AG09319 (cell line): ENCODE results near the gene SKI.

Experiments
- DNase-seq: peaks from one replicate; pipeline ENCODE4 v3.0.0-alpha.2; 2010; ENCODE audit warnings: low read depth; ENCODE audit errors: extremely low read depth
- TF ChIP-seq, protein P1 (sequence below): IDR thresholded peaks from 2 replicates; pipeline ENCODE4 v1.5.1; 2011; ENCODE audit warnings: low read depth, mild to moderate bottlenecking, inconsistent platforms, low read length, moderate library complexity

SKI gene

DNA sequence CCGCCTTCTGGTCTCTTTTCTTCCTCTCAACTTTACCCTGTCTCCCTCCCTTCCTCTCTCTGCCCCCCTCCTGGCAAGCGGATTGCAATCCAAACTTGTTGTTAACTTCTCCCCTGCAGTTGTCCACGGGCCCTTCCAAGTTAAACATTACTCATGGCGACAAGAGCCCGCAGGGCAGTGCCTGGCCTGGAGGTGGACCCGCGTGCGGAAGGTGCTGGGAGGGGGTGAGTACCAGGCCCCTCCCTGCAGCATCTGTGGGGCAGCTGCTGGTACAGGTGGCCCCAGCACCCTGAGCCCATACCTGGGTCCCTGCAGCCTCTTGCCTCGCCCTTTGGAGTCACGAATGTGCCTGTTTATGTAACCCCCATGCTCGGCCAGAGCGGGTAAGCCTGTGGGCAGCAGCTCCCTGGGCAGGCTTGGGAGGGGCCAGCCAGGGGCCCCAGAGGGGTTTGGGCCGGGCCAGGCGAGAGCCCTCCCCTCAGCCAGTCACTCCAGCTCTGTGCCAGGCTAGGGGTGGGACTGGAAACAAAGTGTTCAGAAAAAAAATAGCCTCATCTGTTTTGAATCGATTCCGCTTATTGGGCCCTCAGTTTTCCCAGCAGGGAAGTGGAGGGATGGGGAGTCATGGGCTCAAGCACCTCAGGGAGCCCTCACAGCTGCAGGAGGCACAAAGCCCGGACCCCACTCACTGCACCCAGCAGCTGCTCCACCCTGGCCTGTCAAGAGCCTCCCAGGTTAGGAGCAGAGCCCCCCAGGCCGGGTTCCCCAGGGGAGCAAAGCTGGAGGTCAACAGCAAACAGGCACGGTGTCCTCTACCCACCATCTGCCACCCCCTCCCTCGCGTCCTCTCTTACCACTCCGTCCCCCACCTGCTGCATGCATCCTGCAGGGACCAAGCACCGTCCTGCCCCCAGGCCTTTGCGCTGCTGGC is 19.5 kb upstream of the SKI start:
- TF ChIP-seq, protein P1, sequence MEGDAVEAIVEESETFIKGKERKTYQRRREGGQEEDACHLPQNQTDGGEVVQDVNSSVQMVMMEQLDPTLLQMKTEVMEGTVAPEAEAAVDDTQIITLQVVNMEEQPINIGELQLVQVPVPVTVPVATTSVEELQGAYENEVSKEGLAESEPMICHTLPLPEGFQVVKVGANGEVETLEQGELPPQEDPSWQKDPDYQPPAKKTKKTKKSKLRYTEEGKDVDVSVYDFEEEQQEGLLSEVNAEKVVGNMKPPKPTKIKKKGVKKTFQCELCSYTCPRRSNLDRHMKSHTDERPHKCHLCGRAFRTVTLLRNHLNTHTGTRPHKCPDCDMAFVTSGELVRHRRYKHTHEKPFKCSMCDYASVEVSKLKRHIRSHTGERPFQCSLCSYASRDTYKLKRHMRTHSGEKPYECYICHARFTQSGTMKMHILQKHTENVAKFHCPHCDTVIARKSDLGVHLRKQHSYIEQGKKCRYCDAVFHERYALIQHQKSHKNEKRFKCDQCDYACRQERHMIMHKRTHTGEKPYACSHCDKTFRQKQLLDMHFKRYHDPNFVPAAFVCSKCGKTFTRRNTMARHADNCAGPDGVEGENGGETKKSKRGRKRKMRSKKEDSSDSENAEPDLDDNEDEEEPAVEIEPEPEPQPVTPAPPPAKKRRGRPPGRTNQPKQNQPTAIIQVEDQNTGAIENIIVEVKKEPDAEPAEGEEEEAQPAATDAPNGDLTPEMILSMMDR = no peak

DNA sequence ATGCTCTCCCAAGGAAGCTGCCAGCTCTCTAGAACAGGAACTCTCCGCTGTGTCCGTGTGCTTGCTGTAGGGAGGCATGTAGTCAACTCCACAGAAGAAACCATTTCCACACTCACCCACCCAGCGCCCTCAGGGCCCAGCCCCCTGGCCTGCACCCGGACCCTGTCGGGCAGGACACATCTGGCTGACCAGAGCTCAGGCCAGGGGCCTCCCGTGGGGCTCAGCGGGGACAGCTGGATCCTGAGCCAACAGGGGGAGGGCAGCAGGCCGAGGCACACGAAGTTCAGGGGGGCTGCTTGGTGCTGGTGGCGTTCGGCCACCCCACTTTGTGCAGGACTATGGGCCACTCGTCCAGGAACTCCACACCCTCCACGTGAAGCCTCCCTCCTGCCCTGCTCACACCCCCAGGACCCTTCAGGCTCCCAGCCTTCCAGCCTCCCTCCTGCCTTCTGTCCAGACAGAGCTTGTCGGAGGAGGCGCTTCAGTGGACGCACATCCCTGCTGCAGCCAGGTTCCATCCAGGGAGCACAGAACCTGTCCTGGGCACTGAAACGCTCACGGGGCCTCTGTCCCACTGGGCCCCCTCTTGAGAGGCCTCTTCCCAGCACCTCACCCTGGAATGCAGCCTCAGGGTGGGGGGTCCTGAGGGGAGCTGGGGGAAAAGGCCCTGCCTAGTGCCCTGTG is 18.6 kb upstream of the SKI start:
- no peak for DNase-seq
- TF ChIP-seq, protein P1 = no peak

More for the DNA sequence above, 19.5 kb upstream of the SKI start:
- DNase-seq = peak; percentile 79

DNA sequence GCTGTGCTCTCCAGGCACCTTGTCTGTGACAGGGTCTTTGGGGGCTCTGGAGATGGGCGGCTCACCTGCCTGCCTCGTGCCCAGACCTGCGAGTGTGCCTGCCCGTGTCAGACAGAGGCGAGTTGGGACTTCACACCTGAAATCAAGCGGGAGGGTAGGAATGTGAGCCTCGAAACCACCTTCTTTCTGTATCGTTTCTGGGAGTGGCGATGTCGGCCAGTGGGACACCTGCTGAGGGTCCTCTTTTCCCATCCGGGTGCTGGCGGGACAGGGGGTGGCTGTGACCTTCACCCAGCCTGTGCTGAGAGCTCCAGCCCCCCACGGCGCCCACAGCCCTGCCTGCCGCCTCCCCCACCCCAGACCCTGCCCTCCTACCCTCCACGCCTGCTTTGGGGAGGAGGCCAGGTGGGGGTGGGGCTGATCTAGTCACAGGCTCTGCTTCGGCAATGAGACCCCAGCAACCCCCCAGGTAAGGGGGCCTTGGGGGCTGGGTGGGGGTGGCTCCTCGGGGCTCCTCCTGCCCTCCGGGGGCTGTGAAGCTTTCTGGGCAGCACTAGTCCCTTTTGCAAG is 17.9 kb upstream of the SKI start:
- no peak for DNase-seq
- TF ChIP-seq, protein P1 = no peak

DNA sequence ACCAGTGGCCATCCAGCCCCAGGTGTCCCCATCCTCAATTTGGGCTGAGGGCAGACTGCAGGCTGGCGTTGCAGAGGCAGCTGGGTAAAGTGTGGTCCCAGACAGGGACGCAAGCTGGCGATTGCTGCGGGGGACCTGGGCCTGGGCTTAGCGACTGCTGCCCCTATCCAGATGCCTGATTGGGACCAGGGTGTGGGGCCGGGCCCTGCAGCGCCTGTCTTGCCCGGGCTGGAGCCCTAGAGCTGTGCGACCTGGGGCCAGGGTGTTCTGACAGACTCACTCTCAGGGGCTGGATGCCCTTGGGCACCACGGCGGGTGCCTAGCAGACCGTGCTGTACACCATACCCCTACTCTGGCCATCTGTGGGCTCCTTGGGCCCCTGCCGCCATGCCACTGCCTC is 17.3 kb upstream of the SKI start:
- TF ChIP-seq, protein P1 = no peak
- DNase-seq = no peak

DNA sequence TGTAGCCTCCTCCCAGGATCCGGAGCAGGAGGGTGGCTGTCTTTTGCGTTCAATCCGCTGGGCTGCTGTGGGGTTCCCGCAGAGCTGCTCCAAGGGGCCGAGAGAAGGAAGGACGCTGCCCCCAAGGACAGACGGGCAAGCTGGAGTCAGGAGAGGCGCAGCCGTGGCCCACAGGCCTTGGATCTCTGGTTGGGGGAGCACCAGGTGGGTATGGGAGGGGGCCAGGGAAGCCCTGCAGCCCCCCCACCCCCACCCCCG is 15.9 kb upstream of the SKI start:
- TF ChIP-seq, protein P1 = no peak
- no peak for DNase-seq

DNA sequence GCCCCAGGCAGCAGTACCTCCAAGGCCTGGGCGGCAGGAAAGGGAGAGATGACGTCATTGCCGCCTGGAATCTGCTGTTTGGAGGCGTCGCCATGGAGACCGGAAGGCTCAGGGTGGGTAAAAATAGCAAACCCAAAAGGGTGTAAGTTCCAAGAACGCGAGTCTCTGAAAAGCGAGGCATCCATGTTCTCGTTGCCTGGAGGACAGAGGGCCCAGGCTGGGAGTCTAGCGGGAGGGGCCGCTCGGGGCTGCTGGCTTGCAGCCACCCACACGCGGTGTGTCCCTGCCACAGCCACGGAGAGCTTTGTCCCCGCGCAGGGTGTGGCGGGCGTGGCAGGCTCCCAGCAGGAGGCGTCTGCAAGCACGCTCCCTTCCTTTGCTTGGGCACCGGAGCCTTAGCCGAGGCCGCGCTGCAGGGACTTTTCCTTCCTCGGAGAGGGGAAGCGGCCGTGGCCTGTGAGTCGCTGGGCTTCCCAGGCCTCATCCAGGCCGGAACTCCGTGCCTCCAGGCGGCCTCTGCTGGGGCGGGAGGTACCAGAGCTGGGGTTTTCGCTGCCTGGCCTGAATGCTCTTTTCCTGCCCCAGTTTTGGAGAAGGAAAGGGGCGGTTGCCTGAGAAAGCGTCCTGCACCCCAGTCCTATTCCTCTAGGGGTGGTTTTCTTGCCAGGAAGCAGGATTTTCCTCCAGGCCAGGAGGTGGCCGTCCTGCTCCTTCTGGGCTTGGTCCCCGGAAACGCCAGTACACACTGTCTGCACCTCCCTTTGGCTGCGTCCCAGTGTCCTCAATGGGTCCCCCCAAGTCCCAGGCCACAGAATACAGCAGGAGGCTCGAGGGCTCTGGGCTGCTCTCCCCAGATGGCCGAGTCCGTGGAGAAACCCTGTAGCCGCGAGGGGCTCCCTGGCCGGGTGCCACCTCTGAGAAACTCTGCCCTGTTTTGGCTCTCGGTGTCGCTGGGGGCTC is 15.3 kb upstream of the SKI start:
- TF ChIP-seq, protein P1 = peak; percentile 23
- peak; percentile 91 for DNase-seq
